HG02870 (cell line): Measurements from ENCODE around the gene WWP2.
"Not testable (repeated sequence)": the region's sequence is repeated elsewhere in the genome, so short reads cannot be mapped to it uniquely, and the experiment has no call there.

ENCODE experiments used
- ATAC-seq: cut with Tn5 transposase; IDR thresholded peaks from one replicate; pipeline ENCODE4 v1.9.1; 2021; ENCODE audit warnings: mild to moderate bottlenecking, moderate library complexity; ENCODE audit not compliant: unreplicated experiment

WWP2 gene

DNA sequence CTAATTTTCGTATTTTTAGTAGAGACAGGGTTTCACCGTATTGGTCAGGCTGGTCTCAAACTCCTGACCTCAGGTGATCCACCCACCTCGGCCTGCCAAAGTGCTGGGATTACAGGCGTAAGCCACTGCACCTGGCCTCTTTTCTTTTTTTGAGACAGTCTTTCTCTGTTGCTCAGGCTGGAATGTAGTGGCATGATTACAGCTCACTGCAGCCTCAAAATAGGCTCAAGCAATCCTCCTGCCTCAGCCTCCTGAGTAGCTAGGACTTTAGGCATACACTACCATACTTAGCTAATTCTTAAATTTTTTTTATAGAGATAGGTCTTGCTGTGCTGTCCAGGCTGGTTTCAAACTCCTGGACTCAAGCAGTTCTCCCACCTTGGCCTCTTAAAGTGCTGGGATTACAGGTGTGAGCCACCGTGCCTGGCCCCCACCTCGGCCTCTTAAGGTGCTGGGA lies 29.3 kb downstream of the WWP2 start:
- not testable (repeated sequence) for ATAC-seq

DNA sequence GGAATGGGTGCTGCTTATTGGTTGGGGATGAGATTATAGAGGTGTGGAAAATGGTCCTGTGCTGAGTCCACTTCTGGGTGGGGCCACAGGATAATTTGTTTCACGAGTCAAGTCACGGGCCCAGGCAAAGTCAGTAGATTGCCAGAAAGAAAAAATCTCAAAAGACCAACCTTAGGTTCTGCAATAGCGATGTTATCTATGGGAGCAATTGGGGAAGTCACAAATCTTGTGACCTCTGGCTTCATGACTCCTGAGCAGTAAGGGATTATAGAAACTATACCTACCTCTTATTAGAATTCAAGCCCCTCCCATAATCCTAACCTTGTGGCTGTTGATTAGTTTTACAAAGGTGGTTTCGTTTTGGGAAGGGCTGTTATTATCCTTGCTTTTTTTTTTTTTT lies 31.4 kb downstream of the WWP2 start:
- no peak for ATAC-seq

DNA sequence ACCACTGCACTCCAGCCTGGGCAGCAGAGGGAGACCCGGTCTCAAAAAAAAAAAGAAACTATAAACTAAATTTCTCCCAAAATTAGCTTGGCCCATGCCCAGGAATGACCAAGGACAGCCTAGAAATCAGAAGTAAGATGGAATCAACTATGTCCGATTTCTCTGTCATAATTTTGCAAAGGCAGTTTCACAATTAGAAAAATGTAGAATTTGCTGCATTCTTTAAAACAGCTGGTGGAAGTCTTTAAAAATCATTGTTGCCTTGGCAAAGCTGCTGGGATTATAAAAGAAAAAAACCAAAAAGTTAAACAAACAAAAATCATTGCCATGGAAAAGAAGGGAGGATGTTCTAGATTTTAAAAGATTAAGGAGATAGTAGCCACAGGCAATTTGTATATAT lies 32.4 kb downstream of the WWP2 start:
- ATAC-seq: no peak

DNA sequence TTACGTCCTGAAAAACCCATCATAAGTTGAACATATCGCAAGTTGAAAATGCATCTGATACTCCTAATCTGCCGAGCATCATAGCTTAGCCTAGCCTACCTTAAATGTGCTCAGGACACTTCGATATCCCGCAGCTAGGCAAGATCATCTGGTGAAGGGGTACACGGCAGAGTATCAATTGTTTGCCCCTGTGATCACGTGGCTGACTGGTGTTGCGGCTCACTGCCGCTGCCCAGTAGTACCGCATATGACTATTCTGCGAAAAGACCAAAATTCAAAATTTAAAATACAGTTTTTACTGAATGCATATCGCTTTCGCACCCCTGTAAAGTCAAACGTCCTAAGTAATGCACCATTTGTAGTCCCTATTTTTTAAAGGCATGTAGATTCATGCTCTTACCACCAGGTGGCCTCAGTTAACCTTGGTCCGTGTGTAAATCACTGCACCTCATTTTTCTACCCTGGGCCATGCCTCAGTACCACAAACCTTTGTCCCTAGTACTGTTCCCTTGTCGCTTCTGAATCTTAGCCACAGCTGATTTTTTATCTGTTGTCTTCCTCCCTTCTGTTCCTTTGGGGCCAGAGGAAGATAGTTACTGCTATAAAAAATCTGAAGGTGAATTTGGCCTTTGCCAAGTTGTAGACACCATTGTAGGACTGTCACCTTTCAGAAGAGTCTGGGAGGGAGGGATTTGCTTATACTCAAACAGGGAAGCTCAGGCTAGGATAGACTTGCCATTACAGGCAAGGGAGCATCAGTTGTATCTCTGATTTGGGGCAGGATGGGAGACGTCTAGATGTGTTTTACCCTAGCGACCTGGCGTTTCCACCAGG lies 34.4 kb downstream of the WWP2 start:
- no peak for ATAC-seq

DNA sequence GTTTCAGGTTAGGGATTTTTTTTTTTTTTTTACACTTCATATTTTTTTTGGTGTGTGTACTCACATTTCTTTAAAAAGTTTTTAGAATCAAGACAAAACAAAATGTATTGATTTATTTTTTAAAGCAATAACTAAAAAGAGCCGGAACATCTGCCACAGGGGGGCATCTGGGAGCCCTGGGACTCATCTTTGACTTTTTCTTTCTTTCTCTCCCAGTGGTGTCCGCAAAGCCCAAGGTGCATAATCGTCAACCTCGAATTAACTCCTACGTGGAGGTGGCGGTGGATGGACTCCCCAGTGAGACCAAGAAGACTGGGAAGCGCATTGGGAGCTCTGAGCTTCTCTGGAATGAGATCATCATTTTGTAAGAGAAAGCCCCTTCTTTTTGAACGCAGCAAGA lies 36.3 kb downstream of the WWP2 start:
- ATAC-seq: no peak

DNA sequence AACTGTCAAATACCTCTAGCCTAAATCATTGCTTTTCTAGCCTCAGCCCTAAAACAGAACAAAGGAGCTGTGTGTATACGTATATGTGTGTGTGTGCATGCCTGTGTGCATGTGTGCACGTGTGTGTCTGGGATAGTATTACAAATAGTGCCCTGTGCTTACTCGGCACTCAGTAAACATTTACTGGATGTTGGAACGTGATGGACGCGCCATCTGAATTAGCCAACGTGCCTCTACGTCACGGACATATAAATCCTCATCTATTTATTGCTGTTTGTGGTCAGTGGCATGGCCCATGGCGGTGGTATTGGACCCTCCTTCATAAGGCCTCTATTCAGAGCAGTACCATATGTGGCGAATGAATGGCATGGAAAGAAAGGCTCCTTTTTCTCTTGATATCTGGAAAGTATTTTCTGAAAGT lies 37.5 kb downstream of the WWP2 start:
- ATAC-seq: no peak

DNA sequence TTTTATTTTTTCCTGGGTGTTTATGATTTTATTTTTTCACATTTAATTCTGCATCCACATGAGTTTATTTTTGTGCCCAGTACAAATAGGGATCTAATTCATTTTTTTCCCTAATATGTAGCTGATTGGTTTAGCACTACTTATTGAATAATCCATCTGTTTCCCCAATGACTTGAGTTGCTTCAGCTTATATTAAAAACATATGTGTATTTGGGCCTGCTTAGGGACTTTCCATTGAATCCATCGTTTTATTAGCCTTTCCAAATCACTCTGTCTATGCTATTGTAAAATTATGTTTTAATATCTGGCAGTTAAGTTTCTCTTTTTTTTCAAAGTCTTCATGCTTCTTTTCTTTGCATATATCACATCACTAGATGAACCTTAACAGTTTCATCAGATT lies 42.2 kb downstream of the WWP2 start:
- no peak for ATAC-seq

DNA sequence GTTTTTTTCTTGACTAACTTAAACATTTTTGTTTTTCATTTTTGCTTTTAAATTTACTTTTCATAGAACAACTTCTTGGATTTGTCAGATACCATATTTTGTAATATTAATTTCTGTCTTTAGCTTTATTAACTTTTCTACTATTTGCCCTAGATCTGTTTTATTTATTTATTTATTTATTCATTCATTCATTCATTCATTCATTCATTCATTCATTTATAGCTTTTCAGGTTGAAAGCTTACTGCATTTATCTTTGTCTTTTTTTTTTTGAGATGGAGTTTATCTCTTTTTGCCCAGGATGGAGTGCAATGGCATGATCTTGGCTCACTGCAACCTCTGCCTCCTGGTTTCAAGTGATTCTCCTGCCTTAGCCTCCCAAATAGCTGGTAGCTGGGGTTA lies 44.6 kb downstream of the WWP2 start:
- not testable (repeated sequence) for ATAC-seq

DNA sequence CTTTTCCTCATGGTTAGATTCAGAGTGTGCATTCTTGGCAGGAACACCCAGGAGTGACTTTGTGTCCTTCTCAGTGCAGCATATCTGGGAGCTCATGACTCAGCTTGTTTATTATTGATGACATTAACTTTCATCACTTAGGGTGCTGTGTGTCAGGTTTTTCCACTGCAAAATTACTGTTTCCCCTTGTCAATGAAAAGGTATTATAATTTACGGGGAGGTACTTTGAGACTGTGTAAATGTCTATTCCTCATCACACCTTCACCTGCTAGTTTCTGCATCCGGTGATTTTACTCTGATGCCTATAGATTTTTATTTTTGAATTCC lies 50.5 kb downstream of the WWP2 start:
- no peak for ATAC-seq

DNA sequence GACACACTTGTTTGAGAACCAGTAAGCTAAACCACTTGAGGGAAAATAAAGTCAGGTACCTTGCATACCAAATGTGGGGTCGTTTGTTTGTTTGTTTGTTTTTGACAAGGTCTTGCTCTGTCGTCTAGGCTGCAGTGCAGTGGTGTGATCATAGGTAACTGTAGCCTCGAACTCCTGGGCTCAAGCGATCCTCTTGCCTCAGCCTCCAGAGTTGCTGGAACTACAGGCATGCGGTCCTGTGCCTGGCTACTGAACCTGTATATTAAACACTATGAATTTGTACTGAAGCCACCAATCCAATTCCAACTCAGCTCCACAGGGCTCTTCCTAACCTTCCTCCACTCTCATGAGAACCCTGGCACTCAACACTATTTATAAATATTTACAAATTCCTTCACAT lies 51.9 kb downstream of the WWP2 start:
- no peak for ATAC-seq

DNA sequence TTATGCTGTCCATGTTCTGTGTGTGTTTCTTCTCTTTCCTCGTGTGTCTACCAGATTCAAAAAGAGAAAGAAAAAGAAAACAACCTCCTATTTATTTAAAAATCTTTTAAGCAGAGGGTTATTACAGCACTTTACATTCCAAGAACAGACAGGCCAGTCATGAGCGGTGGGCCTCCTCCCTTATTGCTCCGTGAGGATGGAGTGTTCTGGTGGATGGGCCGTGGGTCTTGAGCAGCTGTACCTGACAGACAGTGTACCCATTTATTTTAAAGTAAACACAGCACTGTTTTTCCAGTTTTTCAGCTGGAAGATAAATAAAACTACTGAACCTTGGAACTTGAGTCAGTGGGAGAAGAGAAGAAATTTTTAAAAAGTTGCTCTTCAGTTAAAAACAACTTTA lies 52.4 kb downstream of the WWP2 start:
- ATAC-seq: no peak

DNA sequence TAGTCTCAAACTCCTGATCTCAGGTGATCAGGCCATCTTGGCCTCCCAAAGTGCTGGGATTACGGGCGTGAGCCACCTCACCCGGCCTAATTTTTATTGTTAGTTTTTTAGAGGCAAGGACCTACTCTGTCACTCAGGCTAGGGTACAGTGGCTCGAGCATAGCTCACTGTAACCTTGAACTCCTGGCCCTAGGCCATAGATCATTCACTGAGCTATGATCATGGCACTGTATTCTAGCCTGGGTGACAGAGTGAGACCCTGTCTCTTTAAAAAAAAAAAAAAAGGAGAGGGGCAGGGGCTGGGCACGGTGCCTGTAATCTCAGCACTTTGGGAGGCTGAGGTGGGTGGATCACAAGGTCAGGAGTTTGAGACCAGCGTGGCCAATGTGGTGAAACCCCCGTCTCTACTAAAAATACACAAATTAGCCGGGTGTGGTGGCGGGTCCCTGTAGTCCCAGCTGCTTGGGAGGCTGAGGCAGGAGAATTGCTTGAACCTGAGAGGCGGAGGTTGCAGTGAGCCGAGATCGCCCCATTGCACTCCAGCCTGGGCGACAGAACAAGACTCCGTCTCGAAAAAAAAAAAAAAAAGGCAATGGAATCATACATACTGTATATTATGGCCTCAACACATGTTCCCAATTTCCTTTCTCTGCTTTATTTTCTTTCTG lies 53.2 kb downstream of the WWP2 start:
- not testable (repeated sequence) for ATAC-seq

DNA sequence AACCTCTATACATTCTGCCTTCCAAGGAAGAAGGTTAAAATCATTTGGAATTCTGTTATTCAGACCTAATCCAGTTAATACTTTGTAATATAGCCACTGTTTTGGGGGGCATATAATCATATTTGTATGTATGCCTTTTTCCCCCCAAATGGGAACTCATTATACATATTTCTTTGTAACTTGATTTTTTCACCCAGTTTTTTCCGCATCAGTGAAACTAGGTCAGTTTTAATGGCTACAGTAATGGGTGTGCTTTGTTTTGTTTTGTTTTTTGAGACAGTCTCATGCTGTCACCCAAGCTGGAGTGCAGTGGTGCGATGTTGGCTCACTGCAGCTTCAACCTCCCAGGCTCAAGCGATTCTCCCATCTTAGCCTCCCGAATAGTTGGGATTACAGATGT lies 54.9 kb downstream of the WWP2 start:
- ATAC-seq: no peak

DNA sequence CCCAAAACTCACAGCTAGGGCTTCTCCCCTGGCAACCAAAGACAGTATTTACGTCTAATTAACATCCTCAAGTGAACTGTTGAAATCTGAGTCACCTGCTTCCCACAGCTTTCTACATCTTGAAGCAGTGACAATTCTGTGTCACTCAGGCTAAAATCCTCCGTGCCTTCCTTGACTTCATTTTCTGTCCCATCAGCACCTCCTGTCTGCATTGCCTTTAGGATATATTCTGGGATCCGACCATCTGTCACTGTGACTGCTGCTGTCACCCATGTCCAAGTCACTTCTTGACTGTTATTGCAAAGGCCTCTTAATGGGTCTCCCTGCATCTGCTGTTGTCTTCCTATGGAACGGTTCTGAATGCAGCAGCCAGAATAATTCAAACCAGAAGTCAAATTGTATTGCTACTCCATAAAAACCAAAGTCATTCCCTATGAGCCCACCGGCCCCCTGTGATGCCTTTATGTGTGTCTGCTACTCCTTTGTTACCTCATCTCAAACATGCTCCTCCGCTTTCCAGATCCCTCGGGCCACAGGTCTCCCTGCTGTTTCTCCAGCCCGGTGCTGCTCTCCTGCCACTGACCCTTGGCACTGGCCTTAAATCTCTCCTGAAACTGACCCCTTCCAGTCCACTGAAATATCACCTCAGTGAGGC lies 56.9 kb downstream of the WWP2 start:
- no peak for ATAC-seq

DNA sequence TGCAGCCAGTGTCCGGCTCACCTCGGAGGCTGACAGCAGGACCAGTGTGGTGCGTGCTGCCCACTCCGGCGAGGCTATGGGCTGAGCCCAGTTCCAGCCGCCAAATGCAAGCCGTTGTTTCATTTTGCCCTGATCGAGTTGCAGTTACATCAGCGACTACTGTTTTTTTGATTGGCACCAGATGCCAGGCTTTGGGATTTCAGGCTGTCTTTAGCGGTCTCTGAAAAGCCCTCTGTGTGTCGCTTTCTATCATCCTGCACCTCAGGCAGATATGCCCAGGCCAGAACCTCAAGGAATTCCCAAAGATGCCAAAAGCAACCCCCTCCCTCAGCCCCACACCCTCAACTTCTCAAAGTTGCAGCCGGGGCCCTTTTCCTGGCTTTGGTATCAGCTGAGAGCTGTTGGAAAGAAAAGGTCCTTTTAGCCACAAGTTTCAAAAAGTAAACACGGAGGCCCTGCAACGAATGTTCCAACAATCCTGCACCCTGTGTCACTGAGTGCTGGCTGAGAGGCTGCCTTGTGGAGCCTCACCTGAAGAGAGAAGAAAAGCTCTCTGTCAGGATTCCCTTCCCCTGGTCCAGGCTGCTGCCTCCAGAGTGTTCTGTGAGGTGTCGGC lies 58.9 kb downstream of the WWP2 start:
- ATAC-seq: no peak

DNA sequence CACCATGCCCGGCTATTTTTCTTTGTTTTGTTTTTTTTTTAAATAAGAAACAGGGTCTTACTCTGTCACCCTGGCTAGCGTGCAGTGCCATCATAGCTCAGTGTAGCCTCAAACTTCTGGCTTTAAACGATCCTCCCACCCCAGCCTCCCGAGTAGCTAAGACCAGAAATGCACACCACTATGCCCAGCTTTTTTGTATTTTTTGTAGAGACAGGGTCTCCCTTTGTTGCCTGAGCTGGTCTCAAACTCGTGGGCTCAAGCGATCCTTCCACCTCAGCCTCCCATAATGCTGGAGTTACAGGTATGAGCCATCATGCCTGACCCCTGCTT lies 59.7 kb downstream of the WWP2 start:
- ATAC-seq: no peak

DNA sequence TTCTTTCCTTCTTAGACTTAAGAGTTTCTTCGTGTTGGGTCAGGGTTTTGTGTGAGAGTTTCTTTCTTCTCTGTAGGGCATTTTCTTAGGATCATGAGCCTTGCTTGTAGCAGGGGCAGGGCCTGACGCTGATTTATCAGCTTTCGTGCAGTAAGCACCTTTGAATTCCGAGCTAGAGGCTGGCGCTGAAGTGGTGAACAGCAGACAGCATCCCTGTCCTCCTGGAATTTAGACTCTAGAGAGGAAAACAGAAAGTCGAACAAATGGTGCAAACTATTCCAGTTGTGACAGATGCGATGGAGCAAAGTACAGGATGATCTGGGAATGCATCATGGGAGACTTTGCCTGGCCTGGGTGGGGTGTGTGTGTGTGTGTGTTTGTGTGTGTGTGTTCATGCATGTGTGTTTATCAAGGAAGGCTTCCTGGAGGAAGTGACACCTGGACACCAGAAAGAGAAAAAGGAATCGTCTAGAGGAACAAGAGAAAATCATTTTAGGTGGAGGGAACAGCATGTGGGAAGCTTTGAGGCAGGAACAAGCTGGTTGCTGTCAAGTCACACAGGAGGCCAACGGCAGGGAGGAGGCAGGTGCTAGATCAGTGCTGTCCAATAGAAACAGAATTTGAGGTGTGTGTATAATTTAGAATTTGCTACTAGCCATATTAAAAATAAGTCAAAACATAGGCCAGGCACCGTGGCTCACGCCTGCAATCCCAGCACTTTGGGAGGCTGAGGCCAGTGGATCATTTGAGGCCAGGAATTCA lies 60.2 kb downstream of the WWP2 start:
- no peak for ATAC-seq

DNA sequence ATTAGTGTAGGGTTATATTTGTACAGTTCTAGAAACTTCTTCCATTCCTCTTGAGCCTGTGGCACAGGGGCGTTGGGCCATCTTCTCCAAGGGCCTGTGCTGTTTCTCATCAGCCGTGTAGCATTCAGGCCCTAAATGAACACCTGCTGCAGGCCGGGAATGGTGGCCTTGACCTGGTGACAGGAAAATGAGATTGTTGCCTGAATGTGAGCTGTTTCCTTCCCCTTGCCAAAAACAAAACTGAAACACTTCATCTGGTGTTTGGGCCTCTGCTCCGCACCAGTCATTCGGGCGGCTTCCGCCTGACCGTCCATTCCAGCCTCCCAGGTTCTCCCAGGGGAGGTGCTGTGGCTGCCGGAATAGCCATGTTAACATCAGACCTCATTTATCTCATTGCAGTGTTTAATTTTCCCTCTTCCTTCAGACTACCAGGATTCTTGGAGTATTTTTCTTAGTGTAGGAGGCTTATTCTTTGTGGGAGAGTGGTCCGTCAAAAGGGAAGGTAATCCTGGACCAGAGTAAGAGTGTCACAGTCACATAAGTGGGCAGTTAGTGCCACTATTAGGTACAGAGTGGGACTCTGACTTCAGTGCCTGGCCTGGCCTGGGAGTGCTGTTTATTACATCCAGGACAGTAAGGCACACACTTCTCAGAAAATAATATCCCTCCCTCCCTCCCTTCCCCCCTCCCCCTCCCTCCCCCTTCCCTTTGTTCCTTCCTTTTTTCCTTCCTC lies 61.9 kb downstream of the WWP2 start:
- ATAC-seq: no peak

DNA sequence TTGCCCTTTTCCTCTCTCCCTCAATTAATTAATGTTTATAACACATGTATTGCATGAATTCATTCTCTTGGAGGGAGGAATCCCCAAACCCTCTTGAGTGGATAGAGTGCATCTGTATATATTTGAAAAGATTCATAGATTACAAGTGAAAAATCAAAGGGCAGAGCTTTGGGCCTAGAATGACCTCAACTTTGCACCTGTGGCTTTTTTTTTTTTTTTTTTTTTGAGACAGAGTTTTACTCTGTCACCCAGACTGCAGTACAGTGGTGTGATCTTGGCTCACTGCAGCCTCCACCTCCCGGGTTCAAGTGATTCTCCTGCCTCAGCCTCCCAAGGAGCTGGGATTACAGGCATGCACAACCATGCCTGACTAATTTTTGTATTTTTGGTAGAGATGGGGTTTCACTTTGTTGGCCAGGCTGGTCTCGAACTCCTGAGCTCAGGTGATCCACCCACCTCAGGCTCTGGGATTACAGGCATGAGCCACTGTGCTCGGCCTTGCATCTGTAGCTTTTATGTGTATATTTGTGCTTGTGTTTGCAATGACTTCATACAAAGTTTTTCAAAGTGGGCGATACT lies 62.5 kb downstream of the WWP2 start:
- ATAC-seq: not testable (repeated sequence)

DNA sequence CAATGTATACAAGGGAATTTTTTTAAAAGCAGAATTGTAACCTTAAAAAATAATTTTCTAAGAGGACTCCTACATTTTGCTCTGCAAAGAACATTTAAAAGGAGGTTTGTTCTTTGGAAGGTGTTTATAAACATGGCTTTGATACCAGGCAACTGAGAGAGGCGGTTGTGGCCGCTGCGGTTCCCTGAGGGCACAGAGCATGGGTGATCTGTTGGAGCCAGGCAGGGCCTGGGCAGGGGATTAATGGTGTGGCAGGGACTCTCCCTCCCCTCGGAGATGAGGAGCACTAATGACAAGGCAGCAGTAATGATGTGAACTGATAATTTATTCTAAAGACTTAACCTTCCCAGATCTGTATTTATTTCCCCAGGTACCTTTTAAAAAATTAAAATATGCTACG lies 65.4 kb downstream of the WWP2 start:
- ATAC-seq: no peak
